H9 (cell line): Measurements from ENCODE around the gene PCDHGA10. TPM values are rescaled to one million over a fixed set of nuclear protein-coding genes. Genes with fewer than 3 reads are reported as not detected.

ENCODE experiments used
- DNase-seq: peaks from one replicate; pipeline ENCODE4 v3.0.0-alpha.2; 2017
- H2AFZ ChIP-seq: one replicate; pipeline ENCODE4 v1.6.1; 2013; ENCODE audit warnings: mild to moderate bottlenecking, low read length, control low read depth, moderate library complexity
- H2AK5ac ChIP-seq: 2 replicates; pipeline ENCODE4 v1.6.1; 2013; ENCODE audit warnings: low read length, control low read depth, mixed read lengths; ENCODE audit not compliant: insufficient read length
- H2BK120ac ChIP-seq: one replicate; pipeline ENCODE4 v1.6.1; 2013; ENCODE audit warnings: low read depth, mild to moderate bottlenecking, low read length, control low read depth, inconsistent platforms; ENCODE audit not compliant: poor library complexity, severe bottlenecking
- H2BK12ac ChIP-seq: 2 replicates; pipeline ENCODE4 v1.6.1; 2013; ENCODE audit warnings: low read length, control low read depth, mixed read lengths, low read depth; ENCODE audit not compliant: insufficient read length
- H2BK15ac ChIP-seq: 2 replicates; pipeline ENCODE4 v1.6.1; 2013; ENCODE audit warnings: low read depth, low read length, control low read depth
- H2BK20ac ChIP-seq: one replicate; pipeline ENCODE4 v1.6.1; 2013; ENCODE audit warnings: low read depth, mild to moderate bottlenecking, low read length, control low read depth, inconsistent platforms; ENCODE audit not compliant: poor library complexity, severe bottlenecking
- H2BK5ac ChIP-seq: 2 replicates; pipeline ENCODE4 v1.6.1; 2013; ENCODE audit warnings: low read length, control low read depth, mixed read lengths; ENCODE audit not compliant: insufficient read length
- H3K14ac ChIP-seq: 2 replicates; pipeline ENCODE4 v1.6.1; 2013; ENCODE audit warnings: low read length, control low read depth; ENCODE audit not compliant: insufficient read depth
- H3K18ac ChIP-seq: 2 replicates; pipeline ENCODE4 v1.6.1; 2013; ENCODE audit warnings: low read depth, mild to moderate bottlenecking, mixed read lengths, low read length, control low read depth; ENCODE audit not compliant: insufficient read length
- H3K23ac ChIP-seq: 2 replicates; pipeline ENCODE4 v1.6.1; 2013; ENCODE audit warnings: low read length, control low read depth, mixed read lengths, low read depth; ENCODE audit not compliant: insufficient read length
- H3K23me2 ChIP-seq: 2 replicates; pipeline ENCODE4 v1.6.1; 2013; ENCODE audit warnings: low read depth, mild to moderate bottlenecking, mixed read lengths, low read length, control low read depth; ENCODE audit not compliant: insufficient read length, poor library complexity, severe bottlenecking
- H3K27ac ChIP-seq: 2 replicates; pipeline ENCODE4 v1.5.1; 2013; ENCODE audit warnings: low read length, control low read depth, mixed read lengths, low read depth; ENCODE audit not compliant: insufficient read length
- H3K27me3 ChIP-seq: 2 replicates; pipeline ENCODE4 v1.6.1; 2013; ENCODE audit warnings: low read length, control low read depth, inconsistent platforms; ENCODE audit not compliant: insufficient read depth
- H3K4ac ChIP-seq: 2 replicates; pipeline ENCODE4 v1.6.1; 2013; ENCODE audit warnings: low read depth, mild to moderate bottlenecking, control low read depth, inconsistent platforms, low read length, moderate library complexity
- H3K4me1 ChIP-seq: 2 replicates; pipeline ENCODE4 v1.6.1; 2013; ENCODE audit warnings: low read length, control low read depth, inconsistent platforms; ENCODE audit not compliant: insufficient read depth
- H3K4me2 ChIP-seq: 2 replicates; pipeline ENCODE4 v1.6.1; 2013; ENCODE audit warnings: low read length, control low read depth, mixed read lengths; ENCODE audit not compliant: insufficient read length, insufficient read depth
- H3K56ac ChIP-seq: 2 replicates; pipeline ENCODE4 v1.6.1; 2013; ENCODE audit warnings: low read depth, mild to moderate bottlenecking, mixed read lengths, low read length, control low read depth; ENCODE audit not compliant: insufficient read length
- H3K79me1 ChIP-seq: 2 replicates; pipeline ENCODE4 v1.6.1; 2013; ENCODE audit warnings: low read depth, mild to moderate bottlenecking, moderate library complexity, low read length, control low read depth, inconsistent platforms; ENCODE audit not compliant: insufficient read depth, poor library complexity, severe bottlenecking
- H3K79me2 ChIP-seq: 2 replicates; pipeline ENCODE4 v1.6.1; 2013; ENCODE audit warnings: low read length, control low read depth, inconsistent platforms; ENCODE audit not compliant: insufficient read depth
- H3K9ac ChIP-seq: 2 replicates; pipeline ENCODE4 v1.6.1; 2013; ENCODE audit warnings: low read length, control low read depth, mixed read lengths; ENCODE audit not compliant: insufficient read length; ENCODE audit errors: extremely low read depth
- H3K9me3 ChIP-seq: one replicate; pipeline ENCODE4 v1.6.1; 2013; ENCODE audit warnings: low read depth, low read length, inconsistent platforms; ENCODE audit not compliant: control insufficient read depth
- H3T11ph ChIP-seq: one replicate; pipeline ENCODE4 v1.6.1; 2013; ENCODE audit warnings: mild to moderate bottlenecking, low read length, control low read depth, inconsistent platforms
- H4K20me1 ChIP-seq: one replicate; pipeline ENCODE4 v1.6.1; 2013; ENCODE audit not compliant: control insufficient read depth, insufficient read length, insufficient read depth
- H4K5ac ChIP-seq: 2 replicates; pipeline ENCODE4 v1.6.1; 2013; ENCODE audit warnings: low read depth, mild to moderate bottlenecking, mixed read lengths, low read length, control low read depth; ENCODE audit not compliant: insufficient read length
- H4K8ac ChIP-seq: replicated peaks from 2 replicates; pipeline ENCODE4 v1.6.1; 2013; ENCODE audit warnings: low read length, control low read depth, mixed read lengths, low read depth; ENCODE audit not compliant: insufficient read length
- H4K91ac ChIP-seq: 2 replicates; pipeline ENCODE4 v1.6.1; 2013; ENCODE audit warnings: low read depth, mild to moderate bottlenecking, moderate library complexity, mixed read lengths, low read length, control low read depth; ENCODE audit not compliant: insufficient read length
- H3K27ac Mint-ChIP-seq, 3 experiments: 2 replicates in 2 of 3; 3 replicates in 1 of 3; pipeline ENCODE4 v1.8.0; 2020 to 2021; ENCODE audit warnings: mixed read lengths in 3 of 3, mild to moderate bottlenecking in 1 of 3, moderate library complexity in 1 of 3
- H3K27me3 Mint-ChIP-seq: 2 replicates; pipeline ENCODE4 v1.8.0; 2021; ENCODE audit warnings: low read depth, mild to moderate bottlenecking, moderate library complexity, mixed read lengths
- H3K36me3 Mint-ChIP-seq, 3 experiments: 2 replicates in 2 of 3; 3 replicates in 1 of 3; pipeline ENCODE4 v1.8.0; 2020 to 2021; ENCODE audit warnings: low read depth in 3 of 3, mixed read lengths in 3 of 3; ENCODE audit not compliant: insufficient read depth in 1 of 3
- H3K4me1 Mint-ChIP-seq, 2 experiments: 2 replicates each; pipeline ENCODE4 v1.8.0; 2020; ENCODE audit warnings: mixed read lengths in 2 of 2
- H3K4me3 Mint-ChIP-seq, 2 experiments: 2 replicates in 1 of 2; 3 replicates in 1 of 2; pipeline ENCODE4 v1.8.0; 2020 to 2021; ENCODE audit warnings: mild to moderate bottlenecking in 2 of 2, mixed read lengths in 2 of 2, moderate library complexity in 1 of 2
- H3K9me3 Mint-ChIP-seq, 2 experiments: 2 replicates in 1 of 2; 3 replicates in 1 of 2; pipeline ENCODE4 v1.8.0; 2020; ENCODE audit warnings: mild to moderate bottlenecking in 2 of 2, mixed read lengths in 2 of 2, moderate library complexity in 1 of 2
- WGBS: extraction: QIAGEN DNeasy Blood & Tissue Kit; methylation state at CpG from one replicate; pipeline ENCODE4 v1.1.7; 2013; ENCODE audit warnings: missing lambda C conversion rate, low lambda C conversion rate, mixed read lengths; ENCODE audit not compliant: insufficient read length; ENCODE audit errors: extremely low coverage; 5-methylcytosine and 5-hydroxymethylcytosine counted together
- total RNA-seq: library from RNA; stranded (reverse); gene quantifications from 2 replicates; pipeline ENCODE4 v1.2.1, GENCODE V29; 2021
- TF ChIP-seq, protein P1 (sequence below): fragments of 200-600 bp; sonication (generic); conservative IDR thresholded peaks from 3 replicates; pipeline ENCODE4 v1.8.0; 2021; ENCODE audit warnings: antibody characterized with exemption, mild to moderate bottlenecking

PCDHGA10 gene
- total RNA-seq, 1 experiment from 2014 or later: 15.1 TPM

DNA sequence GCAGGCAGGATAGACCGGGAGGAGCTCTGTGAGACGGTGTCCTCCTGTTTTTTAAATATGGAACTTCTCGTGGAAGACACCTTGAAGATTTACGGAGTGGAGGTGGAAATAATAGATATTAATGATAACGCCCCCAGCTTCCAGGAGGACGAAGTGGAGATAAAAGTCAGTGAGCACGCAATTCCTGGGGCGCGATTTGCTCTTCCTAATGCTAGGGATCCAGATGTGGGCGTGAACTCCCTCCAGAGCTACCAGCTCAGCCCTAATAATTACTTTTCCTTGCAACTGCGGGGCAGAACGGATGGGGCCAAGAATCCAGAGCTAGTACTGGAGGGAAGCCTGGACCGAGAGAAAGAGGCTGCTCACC is 8.7 kb downstream of the PCDHGA10 start:
- H3T11ph ChIP-seq: no peak overlapping the region
- no peak overlapping the region for H2BK15ac ChIP-seq
- H4K20me1 ChIP-seq: no peaks in the 10 kb centered on the region
- H3K4ac ChIP-seq: no peak overlapping the region
- 0 out of 5 replicates have a peak overlapping the region, but pooled peaks of 1 of the 2 experiments have one; percentile 17 for H3K4me3 Mint-ChIP-seq
- no peak overlapping the region for H2BK5ac ChIP-seq
- no peak for DNase-seq
- no peaks in the 10 kb centered on the region for H3K4me1 ChIP-seq
- H3K27me3 ChIP-seq: no peaks in the 10 kb centered on the region; the same call in 1 of the 2 replicates
- no peak overlapping the region for H3K9ac ChIP-seq
- no peak overlapping the region for H2BK12ac ChIP-seq
- H3K36me3 Mint-ChIP-seq: peaks cover 52 to 87% (median 64%) of the 10 kb centered on the region in 3 experiments
- no peaks in the 10 kb centered on the region for H3K79me1 ChIP-seq
- peaks cover 4 to 5% of the 10 kb centered on the region in 2 experiments; a peak in 3 of 4 replicates for H3K4me1 Mint-ChIP-seq
- peaks cover 65 to 81% of the 10 kb centered on the region in 2 experiments for H3K9me3 Mint-ChIP-seq
- H2BK120ac ChIP-seq: no peak overlapping the region
- H4K5ac ChIP-seq: no peak overlapping the region
- TF ChIP-seq, protein P1, sequence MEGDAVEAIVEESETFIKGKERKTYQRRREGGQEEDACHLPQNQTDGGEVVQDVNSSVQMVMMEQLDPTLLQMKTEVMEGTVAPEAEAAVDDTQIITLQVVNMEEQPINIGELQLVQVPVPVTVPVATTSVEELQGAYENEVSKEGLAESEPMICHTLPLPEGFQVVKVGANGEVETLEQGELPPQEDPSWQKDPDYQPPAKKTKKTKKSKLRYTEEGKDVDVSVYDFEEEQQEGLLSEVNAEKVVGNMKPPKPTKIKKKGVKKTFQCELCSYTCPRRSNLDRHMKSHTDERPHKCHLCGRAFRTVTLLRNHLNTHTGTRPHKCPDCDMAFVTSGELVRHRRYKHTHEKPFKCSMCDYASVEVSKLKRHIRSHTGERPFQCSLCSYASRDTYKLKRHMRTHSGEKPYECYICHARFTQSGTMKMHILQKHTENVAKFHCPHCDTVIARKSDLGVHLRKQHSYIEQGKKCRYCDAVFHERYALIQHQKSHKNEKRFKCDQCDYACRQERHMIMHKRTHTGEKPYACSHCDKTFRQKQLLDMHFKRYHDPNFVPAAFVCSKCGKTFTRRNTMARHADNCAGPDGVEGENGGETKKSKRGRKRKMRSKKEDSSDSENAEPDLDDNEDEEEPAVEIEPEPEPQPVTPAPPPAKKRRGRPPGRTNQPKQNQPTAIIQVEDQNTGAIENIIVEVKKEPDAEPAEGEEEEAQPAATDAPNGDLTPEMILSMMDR: no peak
- H3K79me2 ChIP-seq: no peaks in the 10 kb centered on the region
- no peak overlapping the region for H3K4me2 ChIP-seq
- H3K23me2 ChIP-seq: peaks cover 7% of the 10 kb centered on the region
- WGBS: no CpG with 5 or more reads among the region's 13 CpGs
- no peak overlapping the region for H2AFZ ChIP-seq
- H3K14ac ChIP-seq: no peak overlapping the region
- H3K23ac ChIP-seq: no peak overlapping the region
- H2AK5ac ChIP-seq: no peak overlapping the region
- H3K27ac ChIP-seq: no peak overlapping the region
- H3K27me3 Mint-ChIP-seq: peaks cover 17% of the 10 kb centered on the region
- H3K18ac ChIP-seq: no peak overlapping the region
- H3K27ac Mint-ChIP-seq: no peak overlapping the region; a peak in 1 of 7 replicates
- no peak overlapping the region for H4K91ac ChIP-seq
- peaks cover 13% of the 10 kb centered on the region for H3K9me3 ChIP-seq
- H3K56ac ChIP-seq: no peak overlapping the region
- no peak overlapping the region for H2BK20ac ChIP-seq
- no peak overlapping the region for H4K8ac ChIP-seq
